Pons (tissue), 1 donor: Measurements from ENCODE around the gene CRIP3.
"Not testable (repeated sequence)": the region's sequence is repeated elsewhere in the genome, so short reads cannot be mapped to it uniquely, and the experiment has no call there.

Experiments used
- DNase-seq: peaks from one replicate; pipeline ENCODE4 v3.0.0-alpha.2; 2016; ENCODE audit warnings: low spot score

CRIP3 gene

DNA sequence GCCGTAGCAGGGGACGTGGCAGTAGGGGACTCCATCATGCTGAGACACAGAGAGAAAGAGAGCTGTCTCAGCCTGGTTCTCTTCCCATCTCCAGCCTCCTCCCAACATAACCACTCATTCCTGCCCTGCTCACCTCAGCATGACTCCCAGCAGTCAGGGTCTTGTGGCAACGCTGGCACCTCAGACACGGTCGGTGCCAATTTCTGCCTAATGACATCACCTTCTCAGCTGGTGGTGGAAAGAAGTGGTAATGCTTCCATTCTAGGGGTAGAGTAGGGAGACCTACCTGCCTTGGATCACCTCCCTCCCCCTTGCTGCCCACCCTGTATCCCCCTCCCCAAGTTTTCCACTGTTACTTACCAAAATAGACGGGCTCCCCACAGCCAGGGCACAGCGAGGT, 2.5 kb downstream of the CRIP3 start:
- DNase-seq = no peak

DNA sequence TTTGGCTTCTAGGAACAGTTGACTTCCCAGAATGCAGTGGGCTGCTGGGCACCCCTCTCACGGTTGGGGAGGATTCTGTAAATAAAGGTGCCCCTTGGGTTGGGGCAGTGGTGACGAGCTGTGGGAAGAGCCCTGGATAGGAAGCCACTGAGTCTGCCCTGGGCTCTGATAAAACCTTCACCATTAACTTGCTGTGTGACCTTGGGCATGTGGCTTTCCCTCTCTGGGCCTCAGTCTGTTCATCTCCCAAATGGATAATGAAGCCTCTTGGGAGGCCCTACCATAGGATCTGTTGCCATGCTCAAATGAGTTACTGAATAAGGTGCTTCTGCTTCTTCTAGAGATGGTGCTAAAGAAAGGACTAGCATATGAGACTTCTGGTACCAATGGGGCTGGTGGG, 3.7 kb downstream of the CRIP3 start:
- DNase-seq = no peak

DNA sequence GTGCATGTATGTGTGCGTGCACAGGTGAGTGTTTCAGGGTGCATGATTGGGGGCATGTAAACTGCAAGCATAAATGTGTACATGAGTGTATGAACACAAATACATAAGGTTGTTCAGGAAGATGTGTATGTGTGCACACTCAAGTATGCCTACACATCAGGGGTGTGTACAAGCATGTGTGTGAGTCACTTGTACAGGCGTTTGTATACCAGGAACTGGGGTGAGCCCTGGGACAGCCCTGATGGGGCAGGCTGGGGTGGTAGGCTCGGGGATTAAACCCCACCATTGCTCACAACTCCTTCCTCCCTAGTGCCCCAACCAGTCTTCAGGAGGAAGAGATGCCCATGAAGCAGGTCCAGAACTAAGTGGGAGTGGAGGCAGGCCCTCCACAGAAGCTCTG, 4.3 kb downstream of the CRIP3 start:
- no peak for DNase-seq

DNA sequence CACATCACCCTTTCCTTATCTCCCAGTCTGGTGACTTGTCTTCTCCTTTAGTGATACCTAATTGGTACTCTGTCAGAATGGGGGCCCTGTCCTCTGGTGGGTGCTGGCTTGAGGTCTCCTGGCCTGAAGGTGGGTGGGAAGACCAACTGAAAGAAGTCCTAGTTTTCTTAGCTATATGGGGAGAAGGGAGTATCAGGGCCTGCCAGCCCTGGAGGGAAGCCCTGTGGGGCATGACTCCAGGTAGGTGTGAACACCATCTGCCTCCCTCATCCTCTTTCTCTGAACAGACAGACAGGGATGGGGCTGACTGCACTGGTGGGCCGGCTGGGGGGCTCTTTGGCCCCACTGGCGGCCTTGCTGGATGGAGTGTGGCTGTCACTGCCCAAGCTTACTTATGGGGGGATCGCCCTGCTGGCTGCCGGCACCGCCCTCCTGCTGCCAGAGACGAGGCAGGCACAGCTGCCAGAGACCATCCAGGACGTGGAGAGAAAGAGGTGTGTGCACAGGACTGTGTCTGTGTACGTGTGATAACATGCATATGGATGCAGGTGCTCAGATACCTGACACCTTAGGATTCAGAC, 4.8 kb downstream of the CRIP3 start:
- no peak for DNase-seq

DNA sequence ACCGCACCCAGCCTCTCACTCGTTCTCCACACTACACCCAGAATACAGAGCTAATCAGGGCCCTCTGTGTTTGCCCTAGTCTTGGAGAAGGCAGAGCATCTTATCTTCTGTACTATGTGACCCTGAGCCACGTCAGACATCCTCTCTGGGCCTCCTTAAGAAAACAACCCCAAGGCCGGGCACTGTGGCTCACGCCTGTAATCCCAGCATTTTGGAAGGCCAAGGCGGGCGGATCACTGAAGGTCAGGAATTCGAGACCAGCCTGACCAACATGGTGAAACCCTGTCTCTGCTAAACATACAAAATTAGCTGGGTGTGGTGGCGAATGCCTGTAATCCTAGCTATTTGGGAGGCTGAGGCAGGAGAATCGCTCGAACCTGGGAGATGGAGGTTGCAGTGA, 5.6 kb downstream of the CRIP3 start:
- DNase-seq = not testable (repeated sequence)

DNA sequence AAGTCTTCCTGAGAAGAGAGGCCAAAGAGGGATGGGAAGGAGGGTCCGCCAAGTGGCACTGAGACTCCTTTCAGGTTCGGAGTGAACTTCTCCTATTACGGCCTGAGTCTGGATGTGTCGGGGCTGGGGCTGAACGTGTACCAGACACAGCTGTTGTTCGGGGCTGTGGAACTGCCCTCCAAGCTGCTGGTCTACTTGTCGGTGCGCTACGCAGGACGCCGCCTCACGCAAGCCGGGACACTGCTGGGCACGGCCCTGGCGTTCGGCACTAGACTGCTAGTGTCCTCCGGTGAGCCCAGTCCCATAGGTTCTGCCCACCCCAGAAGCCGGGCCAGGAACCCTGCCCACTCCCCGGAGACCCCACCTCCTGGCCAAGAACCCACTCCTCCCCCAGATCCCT, 6.5 kb downstream of the CRIP3 start:
- DNase-seq = no peak

DNA sequence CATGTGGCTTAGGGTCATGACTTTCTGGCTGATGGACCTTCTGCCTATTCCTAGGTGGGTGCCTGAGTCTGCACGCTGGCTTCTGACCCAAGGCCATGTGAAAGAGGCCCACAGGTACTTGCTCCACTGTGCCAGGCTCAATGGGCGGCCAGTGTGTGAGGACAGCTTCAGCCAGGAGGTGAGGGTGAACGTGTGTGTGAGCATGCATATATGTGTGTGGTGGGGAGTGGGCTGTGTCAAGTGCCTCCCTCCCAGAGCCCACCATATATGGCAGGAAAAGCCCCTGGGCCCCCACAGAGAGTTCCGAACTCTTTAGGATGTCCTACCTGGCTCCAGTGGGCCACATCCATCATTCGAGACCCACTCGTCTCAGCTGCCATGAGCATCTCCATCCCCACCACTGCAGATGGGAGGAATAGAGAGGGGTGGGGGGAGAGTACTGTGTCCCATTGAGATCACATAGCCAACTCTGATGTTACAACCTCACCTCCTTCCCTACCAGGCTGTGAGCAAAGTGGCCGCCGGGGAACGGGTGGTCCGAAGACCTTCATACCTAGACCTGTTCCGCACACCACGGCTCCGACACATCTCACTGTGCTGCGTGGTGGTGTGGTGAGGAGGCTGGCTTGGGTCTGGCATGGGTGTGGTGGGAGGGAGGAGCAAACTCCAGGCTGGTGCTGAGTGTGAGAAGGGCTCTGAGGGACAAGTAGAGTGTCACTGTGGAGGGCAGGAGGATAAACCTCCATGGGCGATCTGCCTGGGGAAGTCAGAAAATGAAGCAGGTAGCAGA, 7.3 kb downstream of the CRIP3 start:
- no peak for DNase-seq

DNA sequence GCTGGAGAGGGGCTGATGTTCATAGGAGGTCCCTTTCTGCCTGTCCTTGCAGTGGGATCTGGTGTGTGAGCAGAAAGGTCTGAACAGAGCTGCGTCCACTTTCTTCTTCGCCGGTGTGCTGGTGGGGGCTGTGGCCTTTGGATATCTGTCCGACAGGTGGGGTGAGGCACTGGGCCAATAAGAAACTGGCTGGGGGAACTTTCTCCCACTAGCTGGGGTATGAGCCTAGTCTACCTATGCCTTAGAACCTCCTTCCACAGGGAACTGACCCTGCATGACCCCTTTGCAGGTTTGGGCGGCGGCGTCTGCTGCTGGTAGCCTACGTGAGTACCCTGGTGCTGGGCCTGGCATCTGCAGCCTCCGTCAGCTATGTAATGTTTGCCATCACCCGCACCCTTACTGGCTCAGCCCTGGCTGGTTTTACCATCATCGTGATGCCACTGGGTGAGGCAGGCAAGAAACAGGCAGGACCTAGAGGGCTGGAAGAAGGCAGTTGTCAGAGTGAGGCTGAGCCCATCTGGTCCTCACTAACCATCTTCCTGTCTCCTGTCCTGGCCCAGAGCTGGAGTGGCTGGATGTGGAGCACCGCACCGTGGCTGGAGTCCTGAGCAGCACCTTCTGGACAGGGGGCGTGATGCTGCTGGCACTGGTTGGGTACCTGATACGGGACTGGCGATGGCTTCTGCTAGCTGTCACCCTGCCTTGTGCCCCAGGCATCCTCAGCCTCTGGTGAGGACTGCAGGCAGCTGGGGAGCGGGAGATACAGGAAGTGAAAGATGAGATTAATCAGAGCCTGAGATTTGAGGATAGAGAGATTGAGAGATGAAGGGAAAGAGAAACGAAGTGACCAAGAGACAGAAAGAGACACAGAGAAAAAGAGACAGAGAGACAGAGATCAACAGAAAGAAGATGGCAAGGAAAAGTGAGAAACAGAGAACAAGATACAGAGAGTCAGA, 9.0 kb downstream of the CRIP3 start:
- DNase-seq = no peak

DNA sequence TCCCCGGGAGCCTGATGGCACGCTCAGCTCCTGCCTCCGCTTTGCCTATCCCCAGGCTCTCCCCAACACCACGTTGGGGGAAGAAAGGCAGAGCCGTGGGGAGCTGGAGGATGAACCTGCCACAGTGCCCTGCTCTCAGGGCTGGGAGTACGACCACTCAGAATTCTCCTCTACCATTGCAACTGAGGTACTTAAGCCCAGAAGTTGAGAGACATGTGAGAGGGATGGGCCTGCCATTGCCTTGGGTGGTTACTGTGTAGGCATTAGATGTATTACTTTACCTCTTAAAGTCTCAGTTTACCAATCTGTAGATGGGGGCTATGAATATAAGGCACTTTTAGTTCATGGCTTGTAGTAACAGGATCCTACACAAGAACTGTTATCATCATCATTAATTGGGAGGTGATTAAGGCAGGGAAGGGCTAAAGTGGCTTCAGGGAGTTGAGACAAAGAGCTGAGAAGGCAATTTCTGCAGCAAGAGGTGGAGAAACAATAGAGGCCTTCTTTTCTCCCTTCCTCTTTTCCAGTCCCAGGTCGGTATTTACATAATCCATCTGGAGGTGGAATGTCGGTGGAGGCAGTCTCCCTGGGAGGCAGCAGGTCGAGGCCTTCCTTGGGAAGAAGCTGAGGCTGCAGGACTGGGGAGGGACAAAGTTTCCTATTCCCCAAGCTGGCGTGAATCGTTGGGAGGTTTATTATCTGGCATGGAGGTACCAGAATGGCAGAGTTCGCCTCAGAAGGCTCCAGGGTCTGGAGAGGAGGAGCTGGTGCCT, 9.9 kb downstream of the CRIP3 start:
- no peak for DNase-seq

DNA sequence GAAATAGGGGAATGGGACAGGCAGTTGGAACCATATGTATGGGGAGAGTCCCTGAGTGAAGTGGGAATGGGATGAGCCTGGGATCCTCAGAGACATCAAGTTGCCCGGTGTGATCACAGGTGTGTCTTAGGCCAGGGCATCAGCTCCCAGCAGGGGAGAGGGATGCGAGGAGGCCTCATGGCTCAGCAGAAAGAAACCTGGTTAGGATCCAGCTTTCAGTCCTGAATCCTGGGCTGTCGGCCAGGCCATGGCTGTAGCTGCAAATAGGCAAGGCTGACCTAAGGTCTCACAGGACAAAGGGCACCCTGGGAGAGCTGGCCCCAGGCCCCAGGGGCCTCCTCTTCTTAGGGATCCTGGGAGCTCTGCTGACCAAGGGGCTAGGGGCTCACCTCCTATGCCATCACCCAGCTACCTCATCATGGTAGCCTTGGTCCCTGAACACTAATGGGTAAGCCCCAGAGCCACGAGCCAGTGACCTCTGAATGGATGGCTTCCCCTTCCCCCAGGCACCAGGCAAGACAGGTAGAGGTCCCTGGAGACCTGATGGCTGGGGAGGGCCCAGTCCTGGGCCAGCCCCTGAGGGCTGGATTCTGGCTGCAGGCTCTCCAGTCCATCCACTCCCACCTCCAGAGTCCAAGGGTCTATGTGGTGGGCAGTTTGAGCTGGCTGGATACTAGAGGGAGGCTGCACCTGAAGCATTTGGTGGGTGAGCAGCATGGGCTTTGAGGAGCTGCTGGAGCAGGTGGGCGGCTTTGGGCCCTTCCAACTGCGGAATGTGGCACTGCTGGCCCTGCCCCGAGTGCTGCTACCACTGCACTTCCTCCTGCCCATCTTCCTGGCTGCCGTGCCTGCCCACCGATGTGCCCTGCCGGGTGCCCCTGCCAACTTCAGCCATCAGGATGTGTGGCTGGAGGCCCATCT, 10.7 kb downstream of the CRIP3 start, which contains the start of gene SLC22A7:
TSS of gene SLC22A7 (plus strand) at position 617 of the 921 bp plus-strand sequence. CDS start at position 716, 99 bp downstream.
- DNase-seq = peak; percentile 24

DNA sequence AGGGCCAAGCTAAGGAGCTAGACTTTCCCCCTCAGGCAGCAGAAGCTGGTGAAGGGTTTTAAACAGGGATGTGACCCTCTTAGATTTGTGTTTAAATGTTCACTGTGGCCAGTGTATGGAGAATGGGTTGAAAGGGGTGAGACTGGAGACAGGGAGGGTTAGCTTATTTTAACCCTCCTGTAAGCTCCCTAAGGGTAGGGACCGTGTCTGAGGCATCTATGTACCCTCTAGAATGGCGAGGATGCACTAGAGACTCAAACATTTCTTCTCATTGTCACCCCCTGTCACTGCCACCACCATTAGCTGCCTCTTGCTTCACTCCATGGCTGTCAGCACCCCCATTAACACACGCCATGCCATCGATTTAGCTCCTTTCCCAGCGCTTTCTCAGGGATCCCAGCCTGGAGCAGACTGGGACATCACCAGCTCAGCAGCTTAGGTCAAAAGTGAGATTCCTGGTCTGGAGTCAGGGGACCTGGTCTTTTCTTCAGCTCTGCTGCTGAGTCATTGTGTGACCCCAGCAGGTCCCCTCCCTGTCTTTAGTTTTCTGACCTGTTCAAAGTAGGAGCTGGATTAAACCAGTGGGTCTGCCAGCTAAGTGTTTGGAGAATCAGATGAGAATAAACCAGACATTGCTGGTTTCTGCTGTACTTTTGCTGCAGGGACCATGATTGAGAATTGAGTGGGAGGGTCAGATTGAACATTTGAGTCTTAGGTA, 11.7 kb downstream of the CRIP3 start:
- no peak for DNase-seq

DNA sequence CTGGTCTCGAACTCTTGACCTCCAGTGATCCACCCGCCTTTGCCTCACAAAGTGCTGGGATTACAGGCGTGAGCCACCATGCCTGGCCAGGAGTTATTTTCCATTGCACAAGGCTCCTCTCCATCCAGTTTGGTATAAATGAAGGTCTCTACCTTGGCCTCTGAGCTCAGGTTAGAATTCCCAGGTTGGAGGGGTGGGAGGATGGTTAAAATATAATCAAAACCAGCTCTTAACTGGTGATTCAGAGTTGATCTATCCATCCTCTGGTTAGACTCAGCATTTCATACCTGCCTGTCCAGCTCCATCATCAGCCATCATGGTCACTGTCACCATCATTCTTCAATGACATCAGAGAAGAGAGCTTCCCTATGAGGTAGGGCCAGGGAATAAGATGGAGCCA, 13.2 kb downstream of the CRIP3 start:
- DNase-seq = no peak

DNA sequence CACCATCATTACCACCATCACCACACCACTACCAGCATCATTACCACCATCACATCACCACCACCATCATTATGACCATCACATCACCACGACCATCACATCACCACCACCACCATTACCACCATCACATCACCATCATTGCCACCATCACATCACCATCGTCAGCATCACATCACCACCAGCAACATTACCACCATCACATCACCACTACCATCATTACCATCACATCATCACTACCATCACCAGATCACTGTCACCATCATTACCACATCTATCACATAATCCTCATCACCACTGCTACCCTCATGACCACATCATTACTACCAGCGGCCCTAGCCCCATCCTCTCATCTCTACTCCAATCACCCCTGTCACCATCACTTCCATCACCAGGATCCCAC, 14.1 kb downstream of the CRIP3 start:
- no peak for DNase-seq

DNA sequence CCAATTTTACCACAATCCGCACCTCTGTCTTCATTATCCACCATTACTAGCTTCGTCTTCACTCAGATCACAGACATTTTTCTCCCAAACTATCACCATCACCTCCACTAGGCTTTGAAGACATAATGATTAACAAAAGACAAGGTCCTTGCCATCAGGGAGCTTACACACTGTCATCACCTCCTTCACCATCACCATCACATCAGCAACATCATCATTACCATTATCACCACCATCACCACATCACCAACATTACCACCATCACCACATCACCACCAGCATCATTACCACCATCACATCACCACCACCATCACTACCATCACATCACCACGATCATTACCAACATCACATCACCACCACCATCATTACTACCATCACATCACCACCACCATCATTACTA, 14.9 kb downstream of the CRIP3 start:
- no peak for DNase-seq

DNA sequence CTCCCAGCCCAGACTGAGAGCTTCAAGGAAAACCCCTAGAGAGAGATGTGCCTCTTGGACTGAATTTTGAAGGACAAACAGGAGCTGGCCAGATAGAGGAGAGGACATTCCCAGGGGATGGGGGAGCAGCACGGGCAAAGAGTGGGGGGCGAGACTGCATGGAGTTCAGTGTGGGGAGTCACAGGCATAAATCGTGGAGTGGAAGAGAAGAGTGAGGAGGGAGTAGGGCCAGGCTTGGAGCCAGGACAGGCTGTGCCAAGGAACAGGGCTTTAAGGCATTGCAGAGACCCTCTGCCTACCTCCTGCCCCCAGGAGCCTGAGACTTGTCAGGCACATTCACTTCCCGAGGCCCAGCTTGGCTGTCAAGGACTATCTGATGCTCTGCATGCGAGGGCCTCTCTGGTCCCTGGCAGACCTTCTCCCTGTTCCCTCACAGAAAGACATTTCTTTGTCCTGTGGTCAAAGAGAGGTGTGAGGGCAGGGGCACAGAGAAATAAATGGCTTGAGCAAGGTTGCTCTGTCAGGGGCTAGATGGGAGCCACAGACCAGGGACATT, 15.8 kb downstream of the CRIP3 start:
- no peak for DNase-seq

DNA sequence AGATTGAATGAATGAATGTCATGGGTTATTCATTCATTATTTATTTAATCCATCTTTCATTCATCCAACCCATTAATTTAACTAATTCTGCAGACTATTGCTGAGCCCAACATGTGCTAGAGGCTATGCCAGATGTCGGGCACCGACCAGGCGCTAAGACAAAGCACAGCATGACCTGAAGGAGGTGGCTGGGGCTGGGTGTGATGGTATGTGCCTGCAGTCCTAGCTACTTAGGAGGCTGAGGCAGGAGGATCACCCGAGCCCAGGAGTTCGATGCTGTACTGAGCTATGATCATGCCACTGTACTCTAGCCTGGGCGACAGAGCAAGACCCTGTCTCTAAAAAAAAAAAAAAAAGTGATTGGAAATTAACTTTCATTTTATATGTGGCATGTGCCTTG, 16.3 kb downstream of the CRIP3 start:
- DNase-seq = no peak

DNA sequence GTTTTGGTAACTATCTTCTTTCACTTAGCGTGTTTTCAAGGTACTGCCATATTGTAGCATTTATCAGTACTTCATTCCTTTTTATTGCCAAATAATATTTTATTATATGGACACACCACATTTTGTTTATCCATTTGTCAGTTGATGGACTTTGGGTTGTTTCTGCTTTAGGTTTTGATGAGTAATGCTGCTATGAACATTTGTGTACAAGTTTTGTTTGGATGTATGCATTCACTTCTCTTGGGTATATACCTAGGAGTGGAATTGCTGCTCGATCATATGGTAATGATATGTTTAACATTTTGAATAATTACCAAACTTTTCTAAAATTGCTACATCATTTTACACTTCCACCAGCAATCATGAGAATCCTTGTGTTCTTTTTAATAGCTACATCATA, 16.9 kb downstream of the CRIP3 start:
- DNase-seq = no peak

DNA sequence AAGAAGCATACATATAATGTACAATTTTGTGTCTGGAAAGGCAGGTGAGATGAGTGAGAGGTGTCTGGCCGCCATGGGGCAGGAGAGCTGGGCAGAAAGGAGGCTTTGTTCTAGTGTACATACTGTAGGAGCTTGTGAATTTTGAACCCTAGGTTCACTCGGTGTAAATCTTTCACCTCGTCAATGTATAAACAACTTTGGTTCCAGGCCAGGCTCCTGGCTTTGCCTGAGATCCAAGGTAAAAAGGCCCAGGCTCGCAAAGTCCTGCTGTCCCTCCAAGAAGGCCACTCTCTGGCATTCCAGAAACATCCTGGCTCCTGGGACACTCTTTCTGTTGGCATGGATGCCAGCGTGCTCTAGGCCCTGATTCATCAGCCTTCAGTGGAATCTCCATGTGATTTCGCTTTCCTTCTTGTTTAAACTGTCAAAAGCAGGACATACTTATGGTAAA, 17.7 kb downstream of the CRIP3 start:
- no peak for DNase-seq

DNA sequence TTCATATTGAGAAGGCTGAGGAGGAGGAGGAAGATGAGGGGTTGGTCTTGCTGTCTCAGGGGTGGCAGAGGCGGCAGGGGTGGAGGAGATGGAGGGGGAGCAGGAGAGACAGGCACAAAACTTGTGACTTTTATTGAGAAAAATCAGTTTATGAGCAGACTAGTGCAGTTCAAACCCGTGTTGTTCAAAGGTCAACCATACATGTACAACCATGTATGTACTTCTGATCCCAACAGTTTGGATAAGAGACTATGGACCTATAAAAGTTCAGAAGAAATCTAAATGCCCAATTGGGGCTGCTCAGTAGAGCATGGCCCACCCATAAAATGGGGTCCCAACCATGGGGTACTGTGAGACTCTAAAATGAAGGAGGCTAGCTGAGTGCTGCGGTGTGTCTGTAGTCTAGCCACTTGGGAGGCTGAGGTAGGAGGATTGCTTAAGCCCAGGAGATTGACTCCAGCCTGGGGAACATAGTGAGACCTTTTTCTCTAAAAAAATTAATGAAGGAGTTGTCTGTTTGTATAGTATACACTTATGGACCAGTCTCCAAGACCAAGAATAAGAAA, 18.2 kb downstream of the CRIP3 start:
- DNase-seq = no peak
